K562 (cell line): ENCODE data around the gene OSCP1. TPM values are rescaled to one million over a fixed set of nuclear protein-coding genes. Genes with fewer than 3 reads are reported as not detected.
A peak's percentile ranks its signal among the peaks of the same experiment; 100 is the strongest.

Source experiments
- CTBP1 ChIP-seq: fragments of 450-650 bp; IDR thresholded peaks from 2 replicates; pipeline ENCODE4 v1.6.1; 2016; ENCODE audit warnings: borderline replicate concordance
- DPF2 ChIP-seq: fragments of 450-650 bp; IDR thresholded peaks from 2 replicates; pipeline ENCODE4 v1.6.1; 2016
- E2F5 ChIP-seq: sonication (generic); formaldehyde crosslinking; IDR thresholded peaks from 2 replicates; pipeline ENCODE4 v1.8.0; 2022; ENCODE audit warnings: mild to moderate bottlenecking, missing genetic modification reagents
- ELF4 ChIP-seq: fragments of 450-650 bp; formaldehyde crosslinking; IDR thresholded peaks from 2 replicates; pipeline ENCODE4 v1.4.0; 2022; ENCODE audit warnings: missing genetic modification characterization
- ETV1 ChIP-seq: fragments of 450-650 bp; conservative IDR thresholded peaks from 2 replicates; pipeline ENCODE4 v1.6.1; 2016; ENCODE audit warnings: missing genetic modification characterization, control low read depth, low read depth, missing compliant biosample characterization
- ETV6 ChIP-seq, 3 experiments: fragments of 150-350 bp in 1 of 3; sonication (generic) in 1 of 3; formaldehyde crosslinking in 1 of 3; IDR thresholded peaks; 2 replicates each; pipeline versions ENCODE4 v1.6.1 to v1.8.0; 2014 to 2022; ENCODE audit warnings: borderline replicate concordance in 2 of 3, low read depth in 2 of 3, antibody characterized with exemption in 1 of 3, low read length in 1 of 3, mild to moderate bottlenecking in 1 of 3, missing genetic modification reagents in 1 of 3
- GTF2E2 ChIP-seq: fragments of 200-800 bp; sonication (Bioruptor generic); IDR thresholded peaks from 2 replicates; pipeline ENCODE4 v1.6.1; 2016; ENCODE audit warnings: missing genetic modification characterization, missing compliant biosample characterization
- HMG20A ChIP-seq: fragments of 450-650 bp; formaldehyde crosslinking; conservative IDR thresholded peaks from 2 replicates; pipeline ENCODE4 v1.4.0; 2020; ENCODE audit warnings: mild to moderate bottlenecking, mixed read lengths
- KLF13 ChIP-seq: fragments of 450-650 bp; IDR thresholded peaks from 2 replicates; pipeline ENCODE4 v1.6.1; 2016; ENCODE audit warnings: missing genetic modification characterization, low read depth, mild to moderate bottlenecking, missing compliant biosample characterization, moderate library complexity, borderline replicate concordance
- MTA1 ChIP-seq: fragments of 450-650 bp; IDR thresholded peaks from 2 replicates; pipeline ENCODE4 v1.6.1; 2017; ENCODE audit warnings: borderline replicate concordance
- RBFOX2 ChIP-seq: fragments of 200-400 bp; formaldehyde crosslinking; IDR thresholded peaks from 2 replicates; pipeline ENCODE4 v1.6.1; 2017; ENCODE audit warnings: low read depth, mild to moderate bottlenecking, low read length, moderate library complexity
- SMARCA5 ChIP-seq: fragments of 450-650 bp; IDR thresholded peaks from 2 replicates; pipeline ENCODE4 v1.6.1; 2016
- SMARCC2 ChIP-seq: fragments of 450-650 bp; IDR thresholded peaks from 2 replicates; pipeline ENCODE4 v1.6.1; 2017; ENCODE audit warnings: antibody characterized with exemption, moderate library complexity, mild to moderate bottlenecking, low read depth
- THAP7 ChIP-seq: fragments of 250-450 bp; sonication (Bioruptor Pico); IDR thresholded peaks from 2 replicates; pipeline ENCODE4 v1.5.0; 2021
- TRIM24 ChIP-seq, 2 experiments: fragments of 450-650 bp; IDR thresholded peaks; 2 replicates each; pipeline ENCODE4 v1.6.1; 2016
- WHSC1 ChIP-seq: IDR thresholded peaks from one replicate; pipeline ENCODE4 v1.6.1; 2012; ENCODE audit warnings: low read length, control low read depth, inconsistent platforms
- ZBTB5 ChIP-seq: fragments of 450-650 bp; IDR thresholded peaks from 2 replicates; pipeline ENCODE4 v1.6.1; 2017; ENCODE audit warnings: antibody characterized with exemption
- ZKSCAN8 ChIP-seq: fragments of 200-800 bp; sonication (Bioruptor generic); IDR thresholded peaks from 2 replicates; pipeline ENCODE4 v1.6.1; 2016; ENCODE audit warnings: missing genetic modification characterization, missing compliant biosample characterization
- ZNF696 ChIP-seq: fragments of 250-450 bp; sonication (Bioruptor Pico); conservative IDR thresholded peaks from 2 replicates; pipeline ENCODE4 v1.4.0; 2020; ENCODE audit warnings: mild to moderate bottlenecking, moderate library complexity
- polyA plus RNA-seq, 8 experiments: library from polyadenylated mRNA; depleted of rRNA in 4 of 8; stranded (reverse) in 5 of 8; unstranded in 3 of 8; fragments of >200 nt; fragmentation: Nextera tagmentation in 2 of 8; fragmentation: Illumina TruSeq in 1 of 8; extraction: Ambion mirVana in 2 of 8; extraction: Trizol in 1 of 8; gene quantifications; 2 replicates each; pipeline versions ENCODE4 v1.2.1 to v1.2.3, GENCODE V29; 2011 to 2014; ENCODE audit warnings: inconsistent platforms in 1 of 8, missing spikeins in 1 of 8
- total RNA-seq, 7 experiments: library from RNA; depleted of rRNA in 6 of 7; stranded (reverse); fragments of >200 nt in 6 of 7; fragmentation: Illumina TruSeq in 2 of 7; extraction: Trizol in 2 of 7; gene quantifications; 2 replicates each; pipeline versions ENCODE4 v1.2.1 to v1.2.3, GENCODE V29; 2011 to 2021; ENCODE audit warnings: low replicate concordance in 1 of 7

The OSCP1 gene
- total and polyA plus RNA-seq, 9 of the 15 experiments (the other 6 are each of a cell fraction or from before 2014, with no cell fraction given), result 0.15 to 0.40 (median 0.33) TPM; not detected in 5

- TF ChIP-seq ETV1 (tag), result no peak
- no peak for TF ChIP-seq THAP7 (CRISPR knock-in tag)
- 0 out of 2 replicates have a peak, but pooled peaks have one; percentile 42 for TF ChIP-seq SMARCA5
- no peak for TF ChIP-seq ZNF696 (CRISPR knock-in tag)
- no peak for TF ChIP-seq ETV6 (IDR thresholded peaks at IDR 0.05; ENCODE audit: borderline replicate concordance in 1 of 2, low read depth in 2 of 2, low read length in 1 of 2)
- TF ChIP-seq ETV6 (CRISPR knock-in tag; IDR thresholded peaks at IDR 0.05; ENCODE audit: borderline replicate concordance), result no peak
- no peak for TF ChIP-seq DPF2
- TF ChIP-seq WHSC1, result no peak
- 0 out of 2 replicates have a peak, but pooled peaks have one; percentile 54 for TF ChIP-seq MTA1
- no peak for TF ChIP-seq HMG20A (CRISPR knock-in tag)
- TF ChIP-seq CTBP1, result 0 out of 2 replicates have a peak, but pooled peaks have one; percentile 19
- no peak for TF ChIP-seq KLF13
- no peak for TF ChIP-seq SMARCC2
- TF ChIP-seq TRIM24 (IDR thresholded peaks at IDR 0.05), result 0 out of 4 replicates have a peak, but pooled peaks of 1 of the 2 experiments have one; percentile 11
- TF ChIP-seq ELF4 (CRISPR knock-in tag), result 0 out of 2 replicates have a peak, but pooled peaks have one; percentile 64
- TF ChIP-seq GTF2E2, result no peak
- TF ChIP-seq ZBTB5, result 0 out of 2 replicates have a peak, but pooled peaks have one; percentile 17
- no peak for TF ChIP-seq E2F5 (CRISPR knock-in tag)
- TF ChIP-seq ZKSCAN8 (CRISPR knock-in tag), result no peak
- no peak for TF ChIP-seq RBFOX2
These were observed 15.6 kb upstream of the OSCP1 start (continued) for GRCh38 chr1:36465731-36466369.
